Upper lobe of right lung (tissue), 1 donor: ENCODE measurements around the gene CLEC16A. TPM values are rescaled to one million over a fixed set of nuclear protein-coding genes. Genes with fewer than 3 reads are reported as not detected.
A peak's percentile ranks its signal among the peaks of the same experiment; 100 is the strongest.

ENCODE experiments used
- ATAC-seq: fragments of 200-7000 bp; cut with Tn5 transposase; one replicate; pipeline ENCODE4 v1.9.1; 2020; ENCODE audit warnings: mild to moderate bottlenecking, moderate library complexity
- DNase-seq: peaks from one replicate; pipeline ENCODE4 v3.0.0-alpha.2; 2020
- H3K27ac ChIP-seq: fragments of 200-600 bp; one replicate; pipeline ENCODE4 v1.8.0; 2022
- H3K27me3 ChIP-seq: fragments of 200-600 bp; one replicate; pipeline ENCODE4 v1.8.0; 2022; ENCODE audit warnings: mild to moderate bottlenecking
- H3K36me3 ChIP-seq: fragments of 200-600 bp; one replicate; pipeline ENCODE4 v1.8.0; 2022
- H3K4me1 ChIP-seq: fragments of 200-600 bp; one replicate; pipeline ENCODE4 v1.8.0; 2022
- H3K4me3 ChIP-seq: fragments of 200-600 bp; one replicate; pipeline ENCODE4 v1.8.0; 2022; ENCODE audit warnings: mild to moderate bottlenecking
- H3K9me3 ChIP-seq: fragments of 200-600 bp; one replicate; pipeline ENCODE4 v1.8.0; 2022
- CTCF ChIP-seq: fragments of 200-600 bp; IDR thresholded peaks from one replicate; pipeline ENCODE4 v1.8.0; 2022; ENCODE audit warnings: antibody characterized with exemption
- intact Hi-C: fragments of 100-400 bp; cut with DNase I; formaldehyde crosslinking; loops from one replicate; pipeline ENCODE4 v1.11.0; 2022
- total RNA-seq: library from RNA; stranded (reverse); fragmentation: NEBNext Ultra II Directional; extraction: Animal tissue kit (Norgen Biotek cat#: 25700); gene quantifications from one replicate; pipeline ENCODE4 v1.2.1, GENCODE V29; 2021
- donor health status: DM: no; HTN: yes; CAD: no; lungs with severe emphysema.

CLEC16A gene
- total RNA-seq, 1 donor from 2014 or later: 36.9 TPM

- H3K4me1 ChIP-seq: peaks cover 12% of the 10 kb centered on the region
- H3K36me3 ChIP-seq: no peaks in the 10 kb centered on the region
- no peak overlapping the region for H3K4me3 ChIP-seq
- no peak for ATAC-seq
- no peak for DNase-seq
- no peaks in the 10 kb centered on the region for H3K9me3 ChIP-seq
- intact Hi-C loops: no loop called here
- no peak for TF ChIP-seq CTCF
- H3K27me3 ChIP-seq: no peaks in the 10 kb centered on the region
- H3K27ac ChIP-seq: no peak overlapping the region
Measured at GRCh38 chr16:11087691-11088073, 143.3 kb downstream of the CLEC16A start.

- ATAC-seq: peak; percentile 12
- no peaks in the 10 kb centered on the region for H3K36me3 ChIP-seq
- DNase-seq: no peak
- intact Hi-C loops: no loop called here
- H3K27me3 ChIP-seq: no peaks in the 10 kb centered on the region
- H3K4me1 ChIP-seq: peaks cover 13% of the 10 kb centered on the region
- H3K4me3 ChIP-seq: no peak overlapping the region
- no peak for TF ChIP-seq CTCF
- no peaks in the 10 kb centered on the region for H3K9me3 ChIP-seq
- H3K27ac ChIP-seq: no peak overlapping the region
Measured at GRCh38 chr16:11088074-11088730, 143.8 kb downstream of the CLEC16A start.

- H3K4me1 ChIP-seq: peaks cover 20% of the 10 kb centered on the region
- H3K27ac ChIP-seq: no peak overlapping the region
- intact Hi-C loops: no loop called here
- no peak overlapping the region for H3K4me3 ChIP-seq
- no peaks in the 10 kb centered on the region for H3K36me3 ChIP-seq
- ATAC-seq: no peak
- no peaks in the 10 kb centered on the region for H3K9me3 ChIP-seq
- no peak for DNase-seq
- no peaks in the 10 kb centered on the region for H3K27me3 ChIP-seq
- TF ChIP-seq CTCF: no peak
Measured at GRCh38 chr16:11088831-11089230, 144.5 kb downstream of the CLEC16A start.

- Histone ChIP-seq H3K27me3 (no peaks in the 10 kb centered on the region), H3K9me3 (no peaks in the 10 kb centered on the region), H3K27ac (peak overlapping the region; percentile 69), H3K4me3 (no peak overlapping the region), H3K36me3 (no peaks in the 10 kb centered on the region), H3K4me1 (peaks cover 28% of the 10 kb centered on the region)
- TF ChIP-seq CTCF: no peak
- ATAC-seq: peak; percentile 37
- intact Hi-C loops: no loop called here
- DNase-seq: no peak
Measured at GRCh38 chr16:11089504-11090124, 145.2 kb downstream of the CLEC16A start.

GRCh38 chr16:11090232-11090631, 145.9 kb downstream of the CLEC16A start:
- intact Hi-C loops: no loop called here
- no peak for DNase-seq

More at GRCh38 chr16:11090232-11090631, 145.9 kb downstream of the CLEC16A start:
- Histone ChIP-seq H3K4me1 (peaks cover 32% of the 10 kb centered on the region), H3K9me3 (no peaks in the 10 kb centered on the region), H3K4me3 (no peak overlapping the region), H3K36me3 (no peaks in the 10 kb centered on the region), H3K27me3 (no peaks in the 10 kb centered on the region), H3K27ac (peak overlapping the region; percentile 69)
- no peak for TF ChIP-seq CTCF
- no peak for ATAC-seq
